Right lobe of liver (tissue), 4 donors: Measurements from ENCODE around the gene RAVER1.

ENCODE experiments used
- POLR2A ChIP-seq: fragments of 450-650 bp; IDR thresholded peaks from one replicate; pipeline ENCODE4 v1.6.1; 2017; ENCODE audit warnings: antibody characterized with exemption, mild to moderate bottlenecking
- TF ChIP-seq, protein P1 (sequence below), 4 donors: fragments of 200-600 bp in 3 of 4; fragments of 450-650 bp in 1 of 4; IDR thresholded peaks; one replicate each; pipeline versions ENCODE4 v1.5.1 to v1.8.0; 2016 to 2022; ENCODE audit warnings: antibody characterized with exemption in 4 of 4, mild to moderate bottlenecking in 2 of 4
- donor health status: DM: no; HTN: no; CAD: no.
- donor health status: DM: no; HTN: no; CAD: no.
- donor health status: DM: no; HTN: yes; CAD: no.

GRCh38 chr19:10290876-10291553 lies 42.3 kb downstream of the RAVER1 start:
- TF ChIP-seq, protein P1, sequence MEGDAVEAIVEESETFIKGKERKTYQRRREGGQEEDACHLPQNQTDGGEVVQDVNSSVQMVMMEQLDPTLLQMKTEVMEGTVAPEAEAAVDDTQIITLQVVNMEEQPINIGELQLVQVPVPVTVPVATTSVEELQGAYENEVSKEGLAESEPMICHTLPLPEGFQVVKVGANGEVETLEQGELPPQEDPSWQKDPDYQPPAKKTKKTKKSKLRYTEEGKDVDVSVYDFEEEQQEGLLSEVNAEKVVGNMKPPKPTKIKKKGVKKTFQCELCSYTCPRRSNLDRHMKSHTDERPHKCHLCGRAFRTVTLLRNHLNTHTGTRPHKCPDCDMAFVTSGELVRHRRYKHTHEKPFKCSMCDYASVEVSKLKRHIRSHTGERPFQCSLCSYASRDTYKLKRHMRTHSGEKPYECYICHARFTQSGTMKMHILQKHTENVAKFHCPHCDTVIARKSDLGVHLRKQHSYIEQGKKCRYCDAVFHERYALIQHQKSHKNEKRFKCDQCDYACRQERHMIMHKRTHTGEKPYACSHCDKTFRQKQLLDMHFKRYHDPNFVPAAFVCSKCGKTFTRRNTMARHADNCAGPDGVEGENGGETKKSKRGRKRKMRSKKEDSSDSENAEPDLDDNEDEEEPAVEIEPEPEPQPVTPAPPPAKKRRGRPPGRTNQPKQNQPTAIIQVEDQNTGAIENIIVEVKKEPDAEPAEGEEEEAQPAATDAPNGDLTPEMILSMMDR (IDR thresholded peaks at IDR 0.05): no peak
- peak; percentile 10 for TF ChIP-seq POLR2A
